B cell (primary cell): ENCODE data around the gene WWC2. TPM values are rescaled to one million over a fixed set of nuclear protein-coding genes. Genes with fewer than 3 reads are reported as not detected.

Source experiments
- ATAC-seq: fragments of 200-7000 bp; cut with Tn5 transposase; one replicate; pipeline ENCODE4 v1.10.0; 2021; ENCODE audit warnings: low read depth, mild to moderate bottlenecking, moderate number of reproducible peaks, moderate library complexity
- CTCF ChIA-PET: fragments of 350-600 bp; sonication (Branson Sonifier 250); formaldehyde crosslinking; loops from one replicate; lab custom pipeline; 2021; ENCODE audit warnings: antibody characterized with exemption, inconsistent platforms; lab: Charles Lee
- POLR2A ChIA-PET: fragments of 350-600 bp; sonication (Branson Sonifier 250); formaldehyde crosslinking; loops from one replicate; lab custom pipeline; 2021; ENCODE audit warnings: antibody characterized with exemption; lab: Charles Lee
- DNase-seq: peaks from one replicate; pipeline ENCODE4 v3.0.0; 2013
- H2AFZ ChIP-seq: 2 replicates; pipeline ENCODE4 v1.6.1; 2012; ENCODE audit warnings: mild to moderate bottlenecking, low read depth, low read length; ENCODE audit not compliant: insufficient read depth, poor library complexity, severe bottlenecking
- H3K27ac ChIP-seq, 2 donors: 1 replicate in 1 of 2; 2 replicates in 1 of 2; pipeline ENCODE4 v1.5.1; 2012 to 2013; ENCODE audit warnings: low read length in 2 of 2, mild to moderate bottlenecking in 2 of 2, moderate library complexity in 1 of 2
- H3K27me3 ChIP-seq, 4 experiments: fragments of 200-600 bp in 1 of 4; sonication (generic) in 1 of 4; replicated peaks in 1 of 4; 1 replicate in 2 of 4; 2 replicates in 2 of 4; pipeline versions ENCODE4 v1.6.1 to v1.7.0; 2013 to 2016; ENCODE audit warnings: low read length in 3 of 4, mild to moderate bottlenecking in 2 of 4, mixed read lengths in 1 of 4, moderate library complexity in 1 of 4; ENCODE audit not compliant: insufficient read depth in 4 of 4, control insufficient read depth in 3 of 4; ENCODE audit errors: control extremely low read depth in 1 of 4
- H3K36me3 ChIP-seq, 2 experiments: replicated peaks in 1 of 2; 1 replicate in 1 of 2; 2 replicates in 1 of 2; pipeline versions ENCODE4 v1.6.1 to v1.7.1; 2013; ENCODE audit warnings: low read length in 1 of 2; ENCODE audit not compliant: insufficient read depth in 2 of 2, control insufficient read depth in 1 of 2; ENCODE audit errors: control extremely low read depth in 1 of 2, extremely low read depth in 1 of 2
- H3K4me1 ChIP-seq, 2 donors: fragments of 200-600 bp in 1 of 2; sonication (generic) in 1 of 2; 1 replicate in 1 of 2; 2 replicates in 1 of 2; pipeline versions ENCODE4 v1.5.1 to v1.6.1; 2013 to 2017; ENCODE audit warnings: low read length in 2 of 2; ENCODE audit not compliant: control insufficient read depth in 2 of 2, insufficient read depth in 2 of 2
- H3K4me2 ChIP-seq: replicated peaks from 2 replicates; pipeline ENCODE3; 2012; ENCODE audit warnings: mild to moderate bottlenecking, low read depth, low read length; ENCODE audit not compliant: poor library complexity, severe bottlenecking
- H3K4me3 ChIP-seq, 5 experiments: fragments of 200-600 bp in 1 of 5; sonication (generic) in 1 of 5; 1 replicate in 3 of 5; 2 replicates in 2 of 5; pipeline versions ENCODE4 v1.5.1 to v1.7.0; 2011 to 2016; ENCODE audit warnings: low read length in 4 of 5, mild to moderate bottlenecking in 4 of 5, low read depth in 2 of 5, control low read depth in 1 of 5, moderate library complexity in 1 of 5; ENCODE audit not compliant: insufficient read depth in 1 of 5; ENCODE audit errors: control extremely low read depth in 1 of 5, extremely low read depth in 1 of 5
- H3K79me2 ChIP-seq: fragments of 200-600 bp; sonication (generic); one replicate; pipeline ENCODE4 v1.6.0; 2016; ENCODE audit warnings: low read length; ENCODE audit not compliant: control insufficient read depth, insufficient read depth
- H3K9ac ChIP-seq: fragments of 200-600 bp; sonication (generic); 2 replicates; pipeline ENCODE4 v1.6.1; 2017; ENCODE audit warnings: mild to moderate bottlenecking, low read length, moderate library complexity
- H3K9me3 ChIP-seq, 3 donors: one replicate each; pipeline versions ENCODE4 v1.6.1 to v1.7.1; 2013; ENCODE audit warnings: low read length in 2 of 3; ENCODE audit not compliant: control insufficient read depth in 2 of 3, insufficient read depth in 1 of 3; ENCODE audit errors: control extremely low read depth in 1 of 3
- H4K20me1 ChIP-seq: 2 replicates; pipeline ENCODE4 v1.6.0; 2012; ENCODE audit warnings: mild to moderate bottlenecking, low read length; ENCODE audit not compliant: insufficient read depth, control insufficient read depth, poor library complexity, severe bottlenecking
- H3K27ac Mint-ChIP-seq: one replicate; pipeline ENCODE4 v1.8.0; 2021; ENCODE audit warnings: mixed read lengths
- H3K27me3 Mint-ChIP-seq: one replicate; pipeline ENCODE4 v1.8.0; 2021; ENCODE audit warnings: mixed read lengths
- H3K4me1 Mint-ChIP-seq: one replicate; pipeline ENCODE4 v1.8.0; 2021; ENCODE audit warnings: mixed read lengths
- H3K4me3 Mint-ChIP-seq: one replicate; pipeline ENCODE4 v1.8.0; 2021; ENCODE audit warnings: mixed read lengths
- H3K9me3 Mint-ChIP-seq: one replicate; pipeline ENCODE4 v1.8.0; 2022; ENCODE audit warnings: mixed read lengths; ENCODE audit not compliant: insufficient read depth
- EZH2 ChIP-seq: IDR thresholded peaks from 2 replicates; pipeline ENCODE4 v1.6.1; 2012; ENCODE audit warnings: borderline replicate concordance, low read depth, mild to moderate bottlenecking, moderate library complexity, low read length; ENCODE audit not compliant: insufficient read depth, poor library complexity, severe bottlenecking
- WGBS: methylation state at CpG from one replicate; pipeline ENCODE4 v1.1.5; 2013; ENCODE audit warnings: missing lambda C conversion rate; ENCODE audit not compliant: insufficient coverage; 5-methylcytosine and 5-hydroxymethylcytosine counted together
- intact Hi-C: fragments of 100-400 bp; cut with micrococcal nuclease; formaldehyde crosslinking; loops from one replicate; pipeline ENCODE4 v1.10.0; 2022
- polyA plus RNA-seq: library from polyadenylated mRNA; depleted of rRNA; stranded (reverse); fragments of >200 nt; gene quantifications from 2 replicates; pipeline ENCODE4 v1.2.3, GENCODE V29; 2012
- total RNA-seq, 2 donors: library from RNA; stranded (reverse); fragments of 120-200 nt in 1 of 2; gene quantifications; 1 replicate in 1 of 2; 2 replicates in 1 of 2; pipeline versions ENCODE4 v1.2.3 to v1.2.4, GENCODE V29; 2013 to 2022
- TF ChIP-seq, protein P1 (sequence below): fragments of 200-600 bp; IDR thresholded peaks from one replicate; pipeline ENCODE4 v1.8.0; 2022; ENCODE audit warnings: antibody characterized with exemption, mild to moderate bottlenecking

Gene WWC2
- total and polyA plus RNA-seq, 2 donors (not counting 1 experiment from before 2014, with no cell fraction given) = 0.07 to 0.32 TPM

GRCh38 chr4:183130328-183131155 lies 31.5 kb downstream of the WWC2 start:
- WGBS = 75% methylated on average over 2 of the region's 7 CpGs
- Mint-ChIP-seq H3K4me1 (no peaks in the 10 kb centered on the region), H3K9me3 (no peaks in the 10 kb centered on the region), H3K4me3 (no peak overlapping the region), H3K27me3 (peaks cover 18% of the 10 kb centered on the region), H3K27ac (no peak overlapping the region)
- intact Hi-C loops = no loop called here
- Histone ChIP-seq H3K4me1 (no peaks in the 10 kb centered on the region), H4K20me1 (no peaks in the 10 kb centered on the region), H3K36me3 (no peaks in the 10 kb centered on the region), H3K9ac (no peak overlapping the region), H3K27ac (no peak overlapping the region), H3K4me2 (no peak overlapping the region), H2AFZ (no peak overlapping the region), H3K9me3 (no peaks in the 10 kb centered on the region), H3K79me2 (no peaks in the 10 kb centered on the region), H3K27me3 (no peaks in the 10 kb centered on the region), H3K4me3 (no peak overlapping the region)
- DNase-seq = no peak
- CTCF ChIA-PET = no interaction called here
- no peak for ATAC-seq
- TF ChIP-seq, protein P1, sequence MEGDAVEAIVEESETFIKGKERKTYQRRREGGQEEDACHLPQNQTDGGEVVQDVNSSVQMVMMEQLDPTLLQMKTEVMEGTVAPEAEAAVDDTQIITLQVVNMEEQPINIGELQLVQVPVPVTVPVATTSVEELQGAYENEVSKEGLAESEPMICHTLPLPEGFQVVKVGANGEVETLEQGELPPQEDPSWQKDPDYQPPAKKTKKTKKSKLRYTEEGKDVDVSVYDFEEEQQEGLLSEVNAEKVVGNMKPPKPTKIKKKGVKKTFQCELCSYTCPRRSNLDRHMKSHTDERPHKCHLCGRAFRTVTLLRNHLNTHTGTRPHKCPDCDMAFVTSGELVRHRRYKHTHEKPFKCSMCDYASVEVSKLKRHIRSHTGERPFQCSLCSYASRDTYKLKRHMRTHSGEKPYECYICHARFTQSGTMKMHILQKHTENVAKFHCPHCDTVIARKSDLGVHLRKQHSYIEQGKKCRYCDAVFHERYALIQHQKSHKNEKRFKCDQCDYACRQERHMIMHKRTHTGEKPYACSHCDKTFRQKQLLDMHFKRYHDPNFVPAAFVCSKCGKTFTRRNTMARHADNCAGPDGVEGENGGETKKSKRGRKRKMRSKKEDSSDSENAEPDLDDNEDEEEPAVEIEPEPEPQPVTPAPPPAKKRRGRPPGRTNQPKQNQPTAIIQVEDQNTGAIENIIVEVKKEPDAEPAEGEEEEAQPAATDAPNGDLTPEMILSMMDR = no peak
- no peak for TF ChIP-seq EZH2
- POLR2A ChIA-PET = no interaction called here

GRCh38 chr4:183132081-183132480 lies 33.0 kb downstream of the WWC2 start:
- no CpG with 5 or more reads among the region's 2 CpGs for WGBS
- no peak overlapping the region for H3K9ac ChIP-seq
- H3K27me3 Mint-ChIP-seq = peaks cover 14% of the 10 kb centered on the region
- H3K4me2 ChIP-seq = no peak overlapping the region
- ChIA-PET POLR2A (no interaction called here), CTCF (interaction anchor here (1.2 kb wide), 1 partner anchor 11 kb away, joined by 3 read pairs; no protein-coding TSS in a partner anchor)
- no peaks in the 10 kb centered on the region for H3K27me3 ChIP-seq
- TF ChIP-seq, protein P1 = no peak
- no peak for TF ChIP-seq EZH2
- no peaks in the 10 kb centered on the region for H4K20me1 ChIP-seq
- intact Hi-C loops = no loop called here
- H3K9me3 ChIP-seq = no peaks in the 10 kb centered on the region
- DNase-seq (no peak), ATAC-seq (no peak)
- no peak overlapping the region for H2AFZ ChIP-seq
- no peaks in the 10 kb centered on the region for H3K79me2 ChIP-seq
- H3K4me3 ChIP-seq = no peak overlapping the region
- H3K4me1 ChIP-seq = no peaks in the 10 kb centered on the region
- H3K27ac ChIP-seq = no peak overlapping the region
- H3K27ac Mint-ChIP-seq = no peak overlapping the region
- no peaks in the 10 kb centered on the region for H3K36me3 ChIP-seq
- H3K9me3 Mint-ChIP-seq = no peaks in the 10 kb centered on the region
- H3K4me1 Mint-ChIP-seq = no peaks in the 10 kb centered on the region
- H3K4me3 Mint-ChIP-seq = no peak overlapping the region
